H1 (cell line): ENCODE results near the gene SPANXN4.

Source experiments
- CHD1 ChIP-seq: IDR thresholded peaks from 2 replicates; pipeline ENCODE4 v1.6.1; 2012; ENCODE audit warnings: low read depth, low read length, improper control_type of control experiment
- EZH2 ChIP-seq: fragments of 200-600 bp; sonication (generic); IDR thresholded peaks from 2 replicates; pipeline ENCODE4 v1.7.1; 2012; ENCODE audit warnings: low read depth, mild to moderate bottlenecking, moderate library complexity, low read length, inconsistent platforms; ENCODE audit not compliant: severe bottlenecking
- HDAC6 ChIP-seq: IDR thresholded peaks from one replicate; pipeline ENCODE4 v1.7.1; 2012; ENCODE audit warnings: low read depth, mild to moderate bottlenecking, inconsistent platforms, low read length, moderate library complexity
- JUN ChIP-seq: IDR thresholded peaks from 2 replicates; pipeline ENCODE4 v1.6.1; 2011; ENCODE audit warnings: low read depth, mild to moderate bottlenecking, improper control_type of control experiment, low read length
- MAFK ChIP-seq: IDR thresholded peaks from 2 replicates; pipeline ENCODE4 v1.6.1; 2012; ENCODE audit warnings: low read depth, mild to moderate bottlenecking, improper control_type of control experiment, low read length
- POLR2A ChIP-seq, 2 experiments: IDR thresholded peaks; 1 replicate in 1 of 2; 2 replicates in 1 of 2; pipeline ENCODE4 v1.6.1; 2011; ENCODE audit warnings: low read depth in 2 of 2, low read length in 2 of 2, mild to moderate bottlenecking in 2 of 2; ENCODE audit errors: control extremely low read depth in 1 of 2
- POLR2AphosphoS5 ChIP-seq: IDR thresholded peaks from 2 replicates; pipeline ENCODE4 v1.6.1; 2011; ENCODE audit warnings: low read depth, low read length
- SRF ChIP-seq: IDR thresholded peaks from 2 replicates; pipeline ENCODE4 v1.6.1; 2011; ENCODE audit warnings: mild to moderate bottlenecking, low read depth, low read length, moderate library complexity
- TAF1 ChIP-seq: IDR thresholded peaks from 2 replicates; pipeline ENCODE4 v1.6.1; 2011; ENCODE audit warnings: mild to moderate bottlenecking, low read depth, low read length
- TBP ChIP-seq: IDR thresholded peaks from 2 replicates; pipeline ENCODE4 v1.6.1; 2011; ENCODE audit warnings: low read depth, low read length, improper control_type of control experiment
- TF ChIP-seq, protein P1 (sequence below), 3 experiments: IDR thresholded peaks; 1 replicate in 2 of 3; 2 replicates in 1 of 3; pipeline versions ENCODE4 v1.5.1 to v1.6.1; 2011; ENCODE audit warnings: low read length in 3 of 3, mild to moderate bottlenecking in 3 of 3, inconsistent platforms in 2 of 3, low read depth in 1 of 3, moderate library complexity in 1 of 3; ENCODE audit not compliant: insufficient read depth in 1 of 3; ENCODE audit errors: control extremely low read depth in 1 of 3
- TF ChIP-seq, protein P2 (sequence below): IDR thresholded peaks from 2 replicates; pipeline ENCODE4 v1.6.1; 2011; ENCODE audit warnings: low read depth, mild to moderate bottlenecking, low read length; ENCODE audit not compliant: insufficient read depth
- TF ChIP-seq, protein P3 (sequence below): IDR thresholded peaks from 2 replicates; pipeline ENCODE4 v1.6.1; 2012; ENCODE audit warnings: inconsistent platforms

DNA sequence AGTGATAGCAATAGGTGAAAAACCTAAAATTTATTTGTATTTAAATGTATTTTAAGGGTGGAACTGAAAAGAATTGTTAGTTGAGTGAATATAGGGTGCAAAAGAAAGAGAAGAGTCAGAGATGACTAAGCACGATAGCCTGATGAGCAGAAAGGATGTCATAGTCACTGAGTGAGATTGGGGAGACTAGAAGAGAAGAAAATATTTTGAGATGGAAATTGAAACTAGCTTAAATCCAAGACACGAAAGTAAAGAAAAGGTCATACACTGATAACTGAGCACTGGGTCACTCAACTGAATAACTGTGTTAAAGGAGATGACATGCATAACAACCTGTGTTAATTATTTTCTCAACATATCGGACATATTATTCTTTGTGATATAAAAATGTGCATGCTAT lies 55.5 kb downstream of the SPANXN4 start:
- TF ChIP-seq TAF1 (no peak), EZH2 (no peak), POLR2AphosphoS5 (no peak), SRF (no peak), MAFK (no peak), JUN (no peak), TBP (no peak), CHD1 (no peak), POLR2A (IDR thresholded peaks at IDR 0.05; ENCODE audit: control extremely low read depth in 1 of 2, low read depth in 2 of 2, low read length in 2 of 2) (no peak), HDAC6 (no peak)
- TF ChIP-seq, protein P1, sequence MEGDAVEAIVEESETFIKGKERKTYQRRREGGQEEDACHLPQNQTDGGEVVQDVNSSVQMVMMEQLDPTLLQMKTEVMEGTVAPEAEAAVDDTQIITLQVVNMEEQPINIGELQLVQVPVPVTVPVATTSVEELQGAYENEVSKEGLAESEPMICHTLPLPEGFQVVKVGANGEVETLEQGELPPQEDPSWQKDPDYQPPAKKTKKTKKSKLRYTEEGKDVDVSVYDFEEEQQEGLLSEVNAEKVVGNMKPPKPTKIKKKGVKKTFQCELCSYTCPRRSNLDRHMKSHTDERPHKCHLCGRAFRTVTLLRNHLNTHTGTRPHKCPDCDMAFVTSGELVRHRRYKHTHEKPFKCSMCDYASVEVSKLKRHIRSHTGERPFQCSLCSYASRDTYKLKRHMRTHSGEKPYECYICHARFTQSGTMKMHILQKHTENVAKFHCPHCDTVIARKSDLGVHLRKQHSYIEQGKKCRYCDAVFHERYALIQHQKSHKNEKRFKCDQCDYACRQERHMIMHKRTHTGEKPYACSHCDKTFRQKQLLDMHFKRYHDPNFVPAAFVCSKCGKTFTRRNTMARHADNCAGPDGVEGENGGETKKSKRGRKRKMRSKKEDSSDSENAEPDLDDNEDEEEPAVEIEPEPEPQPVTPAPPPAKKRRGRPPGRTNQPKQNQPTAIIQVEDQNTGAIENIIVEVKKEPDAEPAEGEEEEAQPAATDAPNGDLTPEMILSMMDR (IDR thresholded peaks at IDR 0.05; ENCODE audit: control extremely low read depth in 1 of 3, insufficient read depth in 1 of 3, low read depth in 1 of 3, low read length in 3 of 3) = no peak
- TF ChIP-seq, protein P2, sequence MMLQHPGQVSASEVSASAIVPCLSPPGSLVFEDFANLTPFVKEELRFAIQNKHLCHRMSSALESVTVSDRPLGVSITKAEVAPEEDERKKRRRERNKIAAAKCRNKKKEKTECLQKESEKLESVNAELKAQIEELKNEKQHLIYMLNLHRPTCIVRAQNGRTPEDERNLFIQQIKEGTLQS = no peak
- TF ChIP-seq, protein P3, sequence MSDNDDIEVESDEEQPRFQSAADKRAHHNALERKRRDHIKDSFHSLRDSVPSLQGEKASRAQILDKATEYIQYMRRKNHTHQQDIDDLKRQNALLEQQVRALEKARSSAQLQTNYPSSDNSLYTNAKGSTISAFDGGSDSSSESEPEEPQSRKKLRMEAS = no peak
